ACC112 (cell line): ENCODE measurements around the gene NFIA.

Experiments used
- H2AFZ ChIP-seq: fragments of 200-600 bp; sonication (generic); one replicate; pipeline ENCODE4 v1.6.0; 2017; ENCODE audit warnings: antibody characterized with exemption, low read length; ENCODE audit not compliant: unreplicated experiment
- H3K27ac ChIP-seq: fragments of 200-600 bp; sonication (generic); 2 replicates; pipeline ENCODE4 v1.5.1; 2014; ENCODE audit warnings: low read depth, mild to moderate bottlenecking, antibody characterized with exemption, low read length, moderate library complexity
- H3K27me3 ChIP-seq: fragments of 200-600 bp; sonication (generic); 2 replicates; pipeline ENCODE4 v1.6.1; 2014; ENCODE audit warnings: mild to moderate bottlenecking, antibody characterized with exemption, low read length, moderate library complexity, mixed read lengths; ENCODE audit not compliant: insufficient read depth
- H3K36me3 ChIP-seq: fragments of 200-600 bp; sonication (generic); 2 replicates; pipeline ENCODE4 v1.6.1; 2016; ENCODE audit warnings: mild to moderate bottlenecking, antibody characterized with exemption, low read length, moderate library complexity, mixed read lengths; ENCODE audit not compliant: insufficient read depth
- H3K4me1 ChIP-seq: fragments of 200-600 bp; sonication (generic); one replicate; pipeline ENCODE4 v1.6.1; 2016; ENCODE audit warnings: low read length, mixed read lengths; ENCODE audit not compliant: insufficient read depth, unreplicated experiment, control insufficient read depth
- H3K4me3 ChIP-seq: fragments of 200-600 bp; sonication (generic); 2 replicates; pipeline ENCODE4 v1.5.1; 2014; ENCODE audit warnings: mild to moderate bottlenecking, low read depth, low read length
- H3K79me2 ChIP-seq: fragments of 200-600 bp; sonication (generic); one replicate; pipeline ENCODE4 v1.6.0; 2016; ENCODE audit warnings: low read length; ENCODE audit not compliant: control insufficient read depth, unreplicated experiment, insufficient read depth

NFIA gene

GRCh38 chr1:61263905-61264824 lies 181.8 kb downstream of the NFIA start:
- H3K4me3 ChIP-seq: no peak overlapping the region
- no peak overlapping the region for H3K27ac ChIP-seq
- H3K79me2 ChIP-seq: peaks cover 18% of the 10 kb centered on the region
- no peaks in the 10 kb centered on the region for H3K27me3 ChIP-seq
- peaks cover 8% of the 10 kb centered on the region for H3K4me1 ChIP-seq
- H3K36me3 ChIP-seq: no peaks in the 10 kb centered on the region
- H2AFZ ChIP-seq: no peak overlapping the region

- Histone ChIP-seq H3K4me1 (peaks cover 8% of the 10 kb centered on the region), H3K27me3 (no peaks in the 10 kb centered on the region), H3K27ac (no peak overlapping the region), H2AFZ (no peak overlapping the region), H3K79me2 (peaks cover 11% of the 10 kb centered on the region), H3K36me3 (no peaks in the 10 kb centered on the region), H3K4me3 (no peak overlapping the region)
These were observed 182.5 kb downstream of the NFIA start for GRCh38 chr1:61264825-61265242.

DNA sequence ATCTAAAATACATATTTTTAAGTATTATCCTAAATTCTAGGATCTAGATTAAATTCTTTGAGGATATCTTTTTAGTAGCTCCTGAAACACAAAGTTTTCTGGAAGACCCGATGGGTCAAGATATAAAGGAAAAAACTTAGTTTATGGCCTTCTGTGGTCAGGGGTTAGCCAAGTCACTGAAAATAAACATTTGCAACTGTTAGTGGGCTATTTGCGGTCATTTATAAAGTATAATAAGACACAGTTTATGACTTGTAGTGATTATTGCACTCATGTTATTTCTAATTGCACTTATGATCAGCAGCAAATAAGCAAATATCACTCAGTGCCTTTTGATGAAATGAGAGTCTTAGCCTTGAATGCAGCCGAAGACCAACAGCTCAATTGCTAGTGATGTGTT lies 183.3 kb downstream of the NFIA start:
- H3K4me1 ChIP-seq: peaks cover 14% of the 10 kb centered on the region
- H3K79me2 ChIP-seq: peaks cover 11% of the 10 kb centered on the region
- no peak overlapping the region for H3K4me3 ChIP-seq
- H3K27ac ChIP-seq: no peak overlapping the region
- H3K27me3 ChIP-seq: no peaks in the 10 kb centered on the region
- H3K36me3 ChIP-seq: no peaks in the 10 kb centered on the region
- H2AFZ ChIP-seq: no peak overlapping the region

- Histone ChIP-seq H3K27me3 (no peaks in the 10 kb centered on the region), H3K79me2 (peaks cover 8% of the 10 kb centered on the region), H3K27ac (no peak overlapping the region), H3K36me3 (no peaks in the 10 kb centered on the region), H3K4me3 (no peak overlapping the region), H2AFZ (no peak overlapping the region), H3K4me1 (peaks cover 16% of the 10 kb centered on the region)
These were observed 184.4 kb downstream of the NFIA start for GRCh38 chr1:61266738-61267137.

GRCh38 chr1:61268546-61269240 lies 186.3 kb downstream of the NFIA start:
- Histone ChIP-seq H2AFZ (no peak overlapping the region), H3K4me1 (peaks cover 35% of the 10 kb centered on the region), H3K4me3 (no peak overlapping the region), H3K27me3 (no peaks in the 10 kb centered on the region), H3K36me3 (no peaks in the 10 kb centered on the region), H3K79me2 (no peaks in the 10 kb centered on the region), H3K27ac (no peak overlapping the region)

GRCh38 chr1:61269602-61270001 lies 187.2 kb downstream of the NFIA start:
- H3K36me3 ChIP-seq: no peaks in the 10 kb centered on the region
- H3K79me2 ChIP-seq: no peaks in the 10 kb centered on the region
- no peak overlapping the region for H3K4me3 ChIP-seq
- H2AFZ ChIP-seq: no peak overlapping the region
- H3K4me1 ChIP-seq: peaks cover 44% of the 10 kb centered on the region
- H3K27ac ChIP-seq: no peak overlapping the region
- no peaks in the 10 kb centered on the region for H3K27me3 ChIP-seq

DNA sequence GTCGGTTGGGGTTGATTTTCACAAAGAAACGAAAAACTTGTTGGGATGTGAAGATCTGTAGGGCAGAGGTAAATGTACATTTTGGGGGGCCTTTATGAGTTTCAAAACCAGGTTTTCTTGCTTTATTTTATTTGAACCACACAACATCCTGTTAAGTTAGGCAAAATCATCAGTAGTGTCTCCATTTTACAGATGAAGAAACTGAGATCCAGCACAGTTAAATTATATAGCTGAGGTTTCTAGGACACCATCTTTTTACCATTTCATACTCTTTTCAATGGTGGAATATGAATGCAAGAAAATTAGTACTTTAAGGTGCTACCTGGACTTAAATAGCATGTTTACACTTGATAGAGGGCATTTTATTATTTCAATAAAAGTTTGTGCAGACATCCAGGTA lies 187.7 kb downstream of the NFIA start:
- H3K4me1 ChIP-seq: peaks cover 44% of the 10 kb centered on the region
- H3K36me3 ChIP-seq: no peaks in the 10 kb centered on the region
- H2AFZ ChIP-seq: no peak overlapping the region

GRCh38 chr1:61270761-61271411 lies 188.5 kb downstream of the NFIA start:
- peaks cover 45% of the 10 kb centered on the region for H3K4me1 ChIP-seq
- peak overlapping the region; percentile 55 for H3K27ac ChIP-seq
- peak overlapping the region; percentile 5; the same call in 1 of the 2 replicates for H3K4me3 ChIP-seq
- peaks cover under 1% of the 10 kb centered on the region for H3K79me2 ChIP-seq
- no peaks in the 10 kb centered on the region for H3K36me3 ChIP-seq
- no peak overlapping the region for H2AFZ ChIP-seq
- H3K27me3 ChIP-seq: no peaks in the 10 kb centered on the region

More for the DNA sequence above, 187.7 kb downstream of the NFIA start:
- Histone ChIP-seq H3K27me3 (no peaks in the 10 kb centered on the region), H3K4me3 (no peak overlapping the region), H3K27ac (no peak overlapping the region), H3K79me2 (no peaks in the 10 kb centered on the region)

- Histone ChIP-seq H3K79me2 (peaks cover 6% of the 10 kb centered on the region), H3K4me3 (no peak overlapping the region), H3K36me3 (no peaks in the 10 kb centered on the region), H3K4me1 (peaks cover 49% of the 10 kb centered on the region), H2AFZ (no peak overlapping the region), H3K27me3 (no peaks in the 10 kb centered on the region), H3K27ac (peak overlapping the region; percentile 55)
These were observed 189.0 kb downstream of the NFIA start for GRCh38 chr1:61271412-61271789.

- Histone ChIP-seq H2AFZ (no peak overlapping the region), H3K79me2 (peaks cover 7% of the 10 kb centered on the region), H3K27ac (peak overlapping the region; percentile 27; the same call in 1 of the 2 replicates), H3K27me3 (no peaks in the 10 kb centered on the region), H3K36me3 (no peaks in the 10 kb centered on the region), H3K4me3 (peak overlapping the region; percentile 56; the same call in 1 of the 2 replicates), H3K4me1 (peaks cover 55% of the 10 kb centered on the region)
These were observed 190.9 kb downstream of the NFIA start for GRCh38 chr1:61273167-61273705.
